Cortex of kidney (tissue), 1 donor: ENCODE measurements around the gene EYS.
"Not testable (repeated sequence)": the region's sequence is repeated elsewhere in the genome, so short reads cannot be mapped to it uniquely, and the experiment has no call there.

Experiments
- DNase-seq: peaks from one replicate; lab custom pipeline; 2025; lab: John Stamatoyannopoulos, UW

The EYS gene

GRCh38 chr6:63793465-63794137 is 1913.4 kb downstream of the EYS start:
- DNase-seq = no peak

GRCh38 chr6:63792736-63793464 is 1914.1 kb downstream of the EYS start:
- no peak for DNase-seq

- DNase-seq = no peak
Measured at GRCh38 chr6:63790334-63790733, 1916.7 kb downstream of the EYS start.

- DNase-seq = no peak
Measured at GRCh38 chr6:63789699-63790098, 1917.3 kb downstream of the EYS start.

GRCh38 chr6:63788569-63788968 is 1918.5 kb downstream of the EYS start:
- no peak for DNase-seq

- no peak for DNase-seq
Measured at GRCh38 chr6:63787021-63787420, 1920.0 kb downstream of the EYS start.

GRCh38 chr6:63785006-63785405 is 1922.0 kb downstream of the EYS start:
- DNase-seq = no peak

- DNase-seq = no peak
Measured at GRCh38 chr6:63783096-63783495, 1923.9 kb downstream of the EYS start.

- DNase-seq = no peak
Measured at GRCh38 chr6:63774961-63775360, 1932.1 kb downstream of the EYS start.

- no peak for DNase-seq
Measured at GRCh38 chr6:63773200-63773599, 1933.8 kb downstream of the EYS start.

GRCh38 chr6:63765828-63766227 is 1941.2 kb downstream of the EYS start:
- no peak for DNase-seq

GRCh38 chr6:63764318-63764916 is 1942.6 kb downstream of the EYS start:
- no peak for DNase-seq

GRCh38 chr6:63760199-63760598 is 1946.8 kb downstream of the EYS start:
- DNase-seq = no peak

- DNase-seq = no peak
Measured at GRCh38 chr6:63759605-63760105, 1947.4 kb downstream of the EYS start.

- no peak for DNase-seq
Measured at GRCh38 chr6:63757826-63758225, 1949.2 kb downstream of the EYS start.

- DNase-seq = not testable (repeated sequence)
Measured at GRCh38 chr6:63757275-63757674, 1949.8 kb downstream of the EYS start.

GRCh38 chr6:63750400-63750799 is 1956.6 kb downstream of the EYS start:
- DNase-seq = no peak

- no peak for DNase-seq
Measured at GRCh38 chr6:63745784-63746183, 1961.2 kb downstream of the EYS start.

- no peak for DNase-seq
Measured at GRCh38 chr6:63744810-63745209, 1962.2 kb downstream of the EYS start.

- DNase-seq = no peak
Measured at GRCh38 chr6:63743691-63744090, 1963.3 kb downstream of the EYS start.

- DNase-seq = no peak
Measured at GRCh38 chr6:63742060-63742459, 1965.0 kb downstream of the EYS start.

- DNase-seq = no peak
Measured at GRCh38 chr6:63740709-63741108, 1966.3 kb downstream of the EYS start.

GRCh38 chr6:63739094-63739687 is 1967.8 kb downstream of the EYS start:
- no peak for DNase-seq
